HEK293 (cell line): ENCODE measurements around the gene EVI5L.

Experiments used
- FEZF1 ChIP-seq: fragments of 450-650 bp; formaldehyde crosslinking; IDR thresholded peaks from 2 replicates; pipeline ENCODE4 v1.5.1; 2016; ENCODE audit warnings: missing biosample characterization, missing genetic modification characterization
- ZBTB10 ChIP-seq: fragments of 450-650 bp; formaldehyde crosslinking; IDR thresholded peaks from 2 replicates; pipeline ENCODE4 v1.5.1; 2016; ENCODE audit warnings: missing biosample characterization, missing genetic modification characterization
- ZNF133 ChIP-seq: fragments of 450-650 bp; formaldehyde crosslinking; IDR thresholded peaks from 2 replicates; pipeline ENCODE4 v1.5.1; 2016; ENCODE audit warnings: missing biosample characterization, missing genetic modification characterization
- ZNF26 ChIP-seq: fragments of 450-650 bp; formaldehyde crosslinking; IDR thresholded peaks from 2 replicates; pipeline ENCODE4 v1.5.1; 2016; ENCODE audit warnings: missing biosample characterization, missing genetic modification characterization
- ZNF404 ChIP-seq: fragments of 450-650 bp; formaldehyde crosslinking; IDR thresholded peaks from 2 replicates; pipeline ENCODE4 v1.5.1; 2017; ENCODE audit warnings: missing biosample characterization, missing genetic modification characterization
- TF ChIP-seq, protein P1 (sequence below): fragments of 450-650 bp; formaldehyde crosslinking; IDR thresholded peaks from 2 replicates; pipeline ENCODE4 v1.5.1; 2016; ENCODE audit warnings: missing biosample characterization, missing genetic modification characterization
- TF ChIP-seq, protein P2 (sequence below): fragments of 450-650 bp; formaldehyde crosslinking; IDR thresholded peaks from 2 replicates; pipeline ENCODE4 v1.5.1; 2016; ENCODE audit warnings: missing biosample characterization, missing genetic modification characterization
- TF ChIP-seq, protein P3 (sequence below): fragments of 450-650 bp; formaldehyde crosslinking; IDR thresholded peaks from 2 replicates; pipeline ENCODE4 v1.5.1; 2016; ENCODE audit warnings: missing biosample characterization, missing genetic modification characterization
- TF ChIP-seq, protein P4 (sequence below): fragments of 450-650 bp; formaldehyde crosslinking; IDR thresholded peaks from 2 replicates; pipeline ENCODE4 v1.5.1; 2016; ENCODE audit warnings: missing biosample characterization, missing genetic modification characterization

DNA sequence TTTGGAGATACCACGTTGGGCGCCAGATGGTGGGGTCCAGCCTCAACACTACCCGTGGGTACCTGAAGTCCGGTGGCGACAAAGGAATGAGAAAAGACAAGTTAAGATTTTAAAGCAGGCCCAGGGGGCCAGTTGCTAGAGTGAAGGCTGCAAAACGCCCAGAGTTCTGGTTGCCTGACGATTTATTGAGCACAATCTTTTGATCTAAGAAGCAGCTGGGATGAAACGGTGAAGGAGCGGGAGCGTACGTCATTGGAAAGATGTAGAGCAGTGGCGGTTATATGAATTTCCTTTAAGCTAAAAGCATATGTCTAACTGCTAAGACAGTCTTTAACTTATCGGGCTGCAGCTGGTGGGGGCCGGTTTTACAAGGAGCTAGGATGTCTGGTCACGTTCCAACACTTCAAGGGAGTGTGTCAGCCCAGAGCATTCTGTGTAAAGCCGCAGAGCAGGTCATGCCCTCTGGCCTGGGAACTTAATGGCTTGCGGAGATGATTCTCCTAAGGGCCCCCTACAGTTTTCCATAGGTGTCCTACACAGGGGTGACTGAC is 28.9 kb upstream of the EVI5L start:
- TF ChIP-seq ZNF26 (no peak), ZNF133 (tag by site-specific recombination) (no peak), FEZF1 (tag by site-specific recombination) (no peak), ZBTB10 (no peak), ZNF404 (no peak)
- TF ChIP-seq, protein P1, sequence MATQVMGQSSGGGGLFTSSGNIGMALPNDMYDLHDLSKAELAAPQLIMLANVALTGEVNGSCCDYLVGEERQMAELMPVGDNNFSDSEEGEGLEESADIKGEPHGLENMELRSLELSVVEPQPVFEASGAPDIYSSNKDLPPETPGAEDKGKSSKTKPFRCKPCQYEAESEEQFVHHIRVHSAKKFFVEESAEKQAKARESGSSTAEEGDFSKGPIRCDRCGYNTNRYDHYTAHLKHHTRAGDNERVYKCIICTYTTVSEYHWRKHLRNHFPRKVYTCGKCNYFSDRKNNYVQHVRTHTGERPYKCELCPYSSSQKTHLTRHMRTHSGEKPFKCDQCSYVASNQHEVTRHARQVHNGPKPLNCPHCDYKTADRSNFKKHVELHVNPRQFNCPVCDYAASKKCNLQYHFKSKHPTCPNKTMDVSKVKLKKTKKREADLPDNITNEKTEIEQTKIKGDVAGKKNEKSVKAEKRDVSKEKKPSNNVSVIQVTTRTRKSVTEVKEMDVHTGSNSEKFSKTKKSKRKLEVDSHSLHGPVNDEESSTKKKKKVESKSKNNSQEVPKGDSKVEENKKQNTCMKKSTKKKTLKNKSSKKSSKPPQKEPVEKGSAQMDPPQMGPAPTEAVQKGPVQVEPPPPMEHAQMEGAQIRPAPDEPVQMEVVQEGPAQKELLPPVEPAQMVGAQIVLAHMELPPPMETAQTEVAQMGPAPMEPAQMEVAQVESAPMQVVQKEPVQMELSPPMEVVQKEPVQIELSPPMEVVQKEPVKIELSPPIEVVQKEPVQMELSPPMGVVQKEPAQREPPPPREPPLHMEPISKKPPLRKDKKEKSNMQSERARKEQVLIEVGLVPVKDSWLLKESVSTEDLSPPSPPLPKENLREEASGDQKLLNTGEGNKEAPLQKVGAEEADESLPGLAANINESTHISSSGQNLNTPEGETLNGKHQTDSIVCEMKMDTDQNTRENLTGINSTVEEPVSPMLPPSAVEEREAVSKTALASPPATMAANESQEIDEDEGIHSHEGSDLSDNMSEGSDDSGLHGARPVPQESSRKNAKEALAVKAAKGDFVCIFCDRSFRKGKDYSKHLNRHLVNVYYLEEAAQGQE = no peak
- TF ChIP-seq, protein P2, sequence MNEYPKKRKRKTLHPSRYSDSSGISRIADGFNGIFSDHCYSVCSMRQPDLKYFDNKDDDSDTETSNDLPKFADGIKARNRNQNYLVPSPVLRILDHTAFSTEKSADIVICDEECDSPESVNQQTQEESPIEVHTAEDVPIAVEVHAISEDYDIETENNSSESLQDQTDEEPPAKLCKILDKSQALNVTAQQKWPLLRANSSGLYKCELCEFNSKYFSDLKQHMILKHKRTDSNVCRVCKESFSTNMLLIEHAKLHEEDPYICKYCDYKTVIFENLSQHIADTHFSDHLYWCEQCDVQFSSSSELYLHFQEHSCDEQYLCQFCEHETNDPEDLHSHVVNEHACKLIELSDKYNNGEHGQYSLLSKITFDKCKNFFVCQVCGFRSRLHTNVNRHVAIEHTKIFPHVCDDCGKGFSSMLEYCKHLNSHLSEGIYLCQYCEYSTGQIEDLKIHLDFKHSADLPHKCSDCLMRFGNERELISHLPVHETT (tag by site-specific recombination) = no peak
- TF ChIP-seq, protein P3, sequence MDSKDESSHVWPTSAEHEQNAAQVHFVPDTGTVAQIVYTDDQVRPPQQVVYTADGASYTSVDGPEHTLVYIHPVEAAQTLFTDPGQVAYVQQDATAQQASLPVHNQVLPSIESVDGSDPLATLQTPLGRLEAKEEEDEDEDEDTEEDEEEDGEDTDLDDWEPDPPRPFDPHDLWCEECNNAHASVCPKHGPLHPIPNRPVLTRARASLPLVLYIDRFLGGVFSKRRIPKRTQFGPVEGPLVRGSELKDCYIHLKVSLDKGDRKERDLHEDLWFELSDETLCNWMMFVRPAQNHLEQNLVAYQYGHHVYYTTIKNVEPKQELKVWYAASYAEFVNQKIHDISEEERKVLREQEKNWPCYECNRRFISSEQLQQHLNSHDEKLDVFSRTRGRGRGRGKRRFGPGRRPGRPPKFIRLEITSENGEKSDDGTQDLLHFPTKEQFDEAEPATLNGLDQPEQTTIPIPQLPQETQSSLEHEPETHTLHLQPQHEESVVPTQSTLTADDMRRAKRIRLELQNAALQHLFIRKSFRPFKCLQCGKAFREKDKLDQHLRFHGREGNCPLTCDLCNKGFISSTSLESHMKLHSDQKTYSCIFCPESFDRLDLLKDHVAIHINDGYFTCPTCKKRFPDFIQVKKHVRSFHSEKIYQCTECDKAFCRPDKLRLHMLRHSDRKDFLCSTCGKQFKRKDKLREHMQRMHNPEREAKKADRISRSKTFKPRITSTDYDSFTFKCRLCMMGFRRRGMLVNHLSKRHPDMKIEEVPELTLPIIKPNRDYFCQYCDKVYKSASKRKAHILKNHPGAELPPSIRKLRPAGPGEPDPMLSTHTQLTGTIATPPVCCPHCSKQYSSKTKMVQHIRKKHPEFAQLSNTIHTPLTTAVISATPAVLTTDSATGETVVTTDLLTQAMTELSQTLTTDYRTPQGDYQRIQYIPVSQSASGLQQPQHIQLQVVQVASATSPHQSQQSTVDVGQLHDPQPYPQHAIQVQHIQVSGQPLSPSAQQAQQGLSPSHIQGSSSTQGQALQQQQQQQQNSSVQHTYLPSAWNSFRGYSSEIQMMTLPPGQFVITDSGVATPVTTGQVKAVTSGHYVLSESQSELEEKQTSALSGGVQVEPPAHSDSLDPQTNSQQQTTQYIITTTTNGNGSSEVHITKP = no peak
- TF ChIP-seq, protein P4, sequence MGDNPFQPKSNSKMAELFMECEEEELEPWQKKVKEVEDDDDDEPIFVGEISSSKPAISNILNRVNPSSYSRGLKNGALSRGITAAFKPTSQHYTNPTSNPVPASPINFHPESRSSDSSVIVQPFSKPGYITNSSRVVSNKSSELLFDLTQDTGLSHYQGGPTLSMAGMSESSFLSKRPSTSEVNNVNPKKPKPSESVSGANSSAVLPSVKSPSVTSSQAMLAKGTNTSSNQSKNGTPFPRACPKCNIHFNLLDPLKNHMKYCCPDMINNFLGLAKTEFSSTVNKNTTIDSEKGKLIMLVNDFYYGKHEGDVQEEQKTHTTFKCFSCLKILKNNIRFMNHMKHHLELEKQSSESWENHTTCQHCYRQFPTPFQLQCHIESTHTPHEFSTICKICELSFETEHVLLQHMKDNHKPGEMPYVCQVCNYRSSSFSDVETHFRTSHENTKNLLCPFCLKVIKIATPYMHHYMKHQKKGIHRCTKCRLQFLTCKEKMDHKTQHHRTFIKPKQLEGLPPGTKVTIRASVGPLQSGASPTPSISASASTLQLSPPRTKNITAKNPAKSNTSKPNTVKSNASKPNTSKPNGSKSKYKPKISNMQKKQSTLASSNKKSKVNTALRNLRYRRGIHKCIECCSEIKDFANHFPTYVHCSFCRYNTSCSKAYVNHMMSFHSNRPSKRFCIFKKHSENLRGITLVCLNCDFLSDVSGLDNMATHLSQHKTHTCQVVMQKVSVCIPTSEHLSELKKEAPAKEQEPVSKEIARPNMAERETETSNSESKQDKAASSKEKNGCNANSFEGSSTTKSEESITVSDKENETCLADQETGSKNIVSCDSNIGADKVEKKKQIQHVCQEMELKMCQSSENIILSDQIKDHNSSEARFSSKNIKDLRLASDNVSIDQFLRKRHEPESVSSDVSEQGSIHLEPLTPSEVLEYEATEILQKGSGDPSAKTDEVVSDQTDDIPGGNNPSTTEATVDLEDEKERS (tag by site-specific recombination) = no peak
